GM18499 (cell line): ENCODE results near the gene LARP1.
A peak's percentile ranks its signal among the peaks of the same experiment; 100 is the strongest.
"Not testable (repeated sequence)": the region's sequence is repeated elsewhere in the genome, so short reads cannot be mapped to it uniquely, and the experiment has no call there.

Experiments used
- ATAC-seq: cut with Tn5 transposase; IDR thresholded peaks from one replicate; pipeline ENCODE4 v1.9.1; 2021; ENCODE audit warnings: moderate number of reproducible peaks; ENCODE audit not compliant: insufficient read depth, unreplicated experiment

Gene LARP1

GRCh38 chr5:154734370-154735248 lies 20.6 kb upstream of the LARP1 start:
- ATAC-seq: no peak

DNA sequence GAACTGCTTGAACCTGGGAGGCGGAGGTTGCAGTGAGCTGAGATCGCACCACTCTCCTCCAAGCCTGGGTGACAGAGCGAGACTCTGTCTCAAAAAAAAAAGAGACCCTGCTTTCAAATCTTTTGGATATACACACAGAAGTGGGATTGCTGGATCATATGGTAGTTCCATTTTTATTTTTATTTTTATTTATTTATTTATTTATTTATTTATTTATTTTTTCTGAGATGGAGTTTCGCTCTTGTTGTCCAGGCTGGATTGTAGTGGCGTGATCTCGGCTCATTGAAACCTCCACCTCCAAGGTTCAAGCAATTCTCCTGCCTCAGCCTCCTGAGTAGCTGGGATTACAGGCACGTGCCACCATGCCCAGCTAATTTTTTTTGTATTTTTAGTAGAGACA lies 19.8 kb upstream of the LARP1 start:
- not testable (repeated sequence) for ATAC-seq

DNA sequence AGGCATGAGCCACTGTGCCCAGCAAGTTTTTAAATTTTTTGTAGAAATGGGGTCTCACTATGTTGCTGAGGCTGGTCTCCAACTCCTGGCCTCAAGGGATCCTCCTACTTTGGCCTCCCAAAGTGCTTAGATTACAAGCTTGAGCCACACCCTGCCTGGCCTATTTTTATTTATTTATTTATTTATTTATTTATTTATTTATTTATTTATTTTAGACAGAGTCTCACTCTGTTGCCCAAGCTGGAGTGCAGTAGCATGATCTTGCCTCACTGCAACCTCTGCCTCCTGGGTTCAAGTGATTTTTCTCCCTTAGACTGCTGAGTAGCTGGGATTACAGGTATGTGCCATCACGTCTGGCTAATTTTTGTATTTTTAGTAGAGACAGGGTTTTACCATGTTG lies 18.8 kb upstream of the LARP1 start:
- ATAC-seq: not testable (repeated sequence)

- no peak for ATAC-seq
Measured at GRCh38 chr5:154737667-154738320, 17.4 kb upstream of the LARP1 start.

- ATAC-seq: no peak
Measured at GRCh38 chr5:154740483-154740882, 14.7 kb upstream of the LARP1 start.

- no peak for ATAC-seq
Measured at GRCh38 chr5:154740957-154741356, 14.2 kb upstream of the LARP1 start.

- ATAC-seq: no peak
Measured at GRCh38 chr5:154741415-154741814, 13.8 kb upstream of the LARP1 start.

DNA sequence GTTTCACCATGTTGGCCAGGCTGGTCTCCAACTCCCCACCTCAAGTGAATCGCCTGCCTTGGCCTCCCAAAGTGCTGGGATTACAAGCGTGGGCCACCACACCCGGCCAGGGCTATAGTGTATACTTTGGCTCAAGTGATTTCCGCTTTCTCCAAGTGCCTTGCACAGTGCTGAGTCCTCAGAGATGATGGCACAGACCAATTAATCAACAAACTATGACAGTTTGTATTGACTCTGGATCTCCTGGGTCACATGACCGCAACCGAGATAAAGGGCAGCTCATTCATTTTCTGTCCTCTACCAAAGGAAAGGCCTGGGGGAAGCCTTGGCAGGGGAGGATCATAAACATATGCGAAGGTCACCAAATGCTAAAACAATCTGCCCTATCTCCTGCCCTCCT lies 11.4 kb upstream of the LARP1 start:
- ATAC-seq: no peak

DNA sequence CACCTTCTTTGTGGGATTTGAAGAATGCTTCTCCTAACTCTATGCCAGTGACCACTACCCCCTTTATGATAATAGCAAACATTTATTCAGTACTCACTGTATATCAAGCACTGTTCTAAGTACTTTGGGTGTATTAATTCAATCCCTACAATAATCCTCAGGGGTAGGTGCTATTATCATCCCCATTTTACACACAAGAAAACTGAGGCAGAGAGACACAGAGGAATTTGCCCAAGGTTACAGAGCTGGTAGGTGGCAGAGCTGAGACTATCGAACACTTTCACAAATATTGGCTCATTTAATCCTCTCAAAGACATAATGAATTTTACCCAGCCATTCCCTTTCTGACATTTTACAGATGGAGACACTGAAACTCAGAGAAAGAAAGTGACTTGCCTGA lies 9.8 kb upstream of the LARP1 start:
- ATAC-seq: no peak

- ATAC-seq: no peak
Measured at GRCh38 chr5:154749491-154749890, 5.7 kb upstream of the LARP1 start.

DNA sequence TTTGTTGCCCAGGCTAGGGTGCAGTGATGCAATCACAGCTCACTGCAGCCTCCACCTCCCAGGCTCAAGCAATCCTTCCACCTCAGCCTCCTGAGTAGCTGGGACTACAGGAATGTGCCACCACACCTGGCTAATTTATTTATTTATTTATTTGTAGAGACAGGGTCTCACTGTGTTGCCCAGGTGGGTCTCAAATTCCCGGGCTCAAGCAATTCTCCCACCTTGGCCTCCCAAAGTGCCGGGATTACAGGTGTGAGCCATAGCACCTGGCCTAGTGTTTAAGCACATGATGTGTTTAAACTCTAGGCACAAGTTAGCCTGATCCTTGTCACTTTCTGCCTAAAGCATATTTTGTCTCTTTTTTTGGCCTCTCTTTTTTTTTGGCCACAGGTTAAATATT lies 4.5 kb upstream of the LARP1 start:
- ATAC-seq: not testable (repeated sequence)

- no peak for ATAC-seq
Measured at GRCh38 chr5:154751854-154752253, 3.3 kb upstream of the LARP1 start.

GRCh38 chr5:154753792-154754191 lies 1.4 kb upstream of the LARP1 start:
- no peak for ATAC-seq

DNA sequence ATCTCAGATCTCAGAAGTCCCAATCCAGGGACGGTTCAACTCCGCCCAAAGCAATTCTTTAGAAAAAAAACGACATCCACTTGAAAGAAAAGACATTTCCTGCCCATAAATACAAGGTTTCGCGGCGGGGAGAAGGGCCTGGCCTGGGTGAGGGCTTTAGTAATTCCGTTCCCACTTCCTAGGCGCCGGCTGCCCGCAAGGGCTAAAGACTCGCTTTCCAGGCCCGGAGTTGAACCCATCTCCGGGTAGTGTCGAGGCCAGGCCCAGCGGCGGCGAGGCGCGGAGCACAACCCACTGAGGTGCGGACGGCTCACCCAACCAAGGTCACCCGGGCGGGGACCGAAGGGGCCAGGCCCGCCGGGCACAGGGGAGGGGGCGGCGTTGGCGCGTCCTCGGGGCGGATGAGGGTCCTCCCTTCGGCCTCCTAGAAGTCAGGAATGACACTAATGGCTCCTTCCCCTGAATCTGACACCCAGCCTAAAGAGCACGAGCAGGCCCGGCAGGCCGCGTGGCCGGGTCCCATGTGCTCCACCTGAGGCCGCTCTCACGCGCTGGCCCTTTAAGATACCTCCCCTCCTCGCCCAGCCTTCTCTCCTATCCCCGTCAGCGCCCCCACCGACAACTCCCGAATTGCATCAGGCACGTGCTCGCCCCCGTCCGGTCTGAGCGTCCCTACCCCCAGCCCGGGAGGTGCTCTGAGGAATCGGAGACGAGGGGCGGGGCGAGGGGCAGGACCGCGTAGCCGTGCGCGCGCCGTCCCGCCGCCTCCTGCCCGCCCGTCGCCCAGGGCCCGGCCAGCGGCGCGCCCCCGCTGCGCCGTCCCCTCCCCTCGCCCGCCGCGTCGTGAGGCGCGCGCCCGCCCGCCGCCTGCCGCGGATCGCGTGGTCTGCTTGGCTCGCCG lies 467 bp upstream of the LARP1 start:
- peak; percentile 78 for ATAC-seq

DNA sequence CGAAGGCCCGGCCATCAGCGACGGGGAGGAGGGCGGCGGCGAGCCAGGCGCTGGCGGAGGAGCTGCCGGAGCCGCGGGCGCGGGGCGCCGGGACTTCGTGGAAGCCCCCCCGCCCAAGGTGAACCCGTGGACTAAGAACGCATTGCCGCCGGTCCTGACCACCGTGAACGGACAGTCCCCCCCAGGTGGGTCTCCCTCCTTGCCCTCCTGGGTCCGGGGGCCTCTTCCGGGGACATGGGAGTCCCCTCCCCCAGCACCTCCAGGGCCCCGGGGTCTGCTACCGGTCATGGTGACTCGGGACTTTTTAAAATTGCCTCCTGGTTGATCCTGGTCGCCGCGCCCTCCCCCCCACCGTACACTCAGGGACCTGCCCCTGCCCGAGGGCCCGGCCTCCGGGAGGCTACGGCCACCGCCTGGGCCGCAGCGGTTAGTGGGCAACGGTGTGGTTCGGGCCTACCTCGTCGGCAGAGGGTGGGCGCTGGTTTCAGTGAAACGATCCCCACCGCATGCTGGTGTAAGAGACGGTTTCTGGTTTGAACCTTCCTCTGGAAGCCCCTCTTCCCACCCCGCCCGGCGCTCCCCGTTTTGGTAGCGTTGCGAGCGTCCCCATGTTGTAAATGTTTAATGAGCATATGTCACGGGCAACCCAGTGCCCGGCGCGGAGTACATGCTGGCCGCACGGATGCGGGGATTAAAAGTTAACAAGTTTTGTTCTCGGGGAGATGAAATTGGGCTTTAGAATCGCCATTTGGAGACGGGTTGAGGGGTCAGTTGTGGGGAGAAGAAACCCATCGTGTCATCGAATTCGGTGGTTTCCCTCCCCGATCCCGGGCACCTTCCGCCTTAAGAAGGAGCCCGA lies 1.1 kb downstream of the LARP1 start:
- ATAC-seq: no peak

DNA sequence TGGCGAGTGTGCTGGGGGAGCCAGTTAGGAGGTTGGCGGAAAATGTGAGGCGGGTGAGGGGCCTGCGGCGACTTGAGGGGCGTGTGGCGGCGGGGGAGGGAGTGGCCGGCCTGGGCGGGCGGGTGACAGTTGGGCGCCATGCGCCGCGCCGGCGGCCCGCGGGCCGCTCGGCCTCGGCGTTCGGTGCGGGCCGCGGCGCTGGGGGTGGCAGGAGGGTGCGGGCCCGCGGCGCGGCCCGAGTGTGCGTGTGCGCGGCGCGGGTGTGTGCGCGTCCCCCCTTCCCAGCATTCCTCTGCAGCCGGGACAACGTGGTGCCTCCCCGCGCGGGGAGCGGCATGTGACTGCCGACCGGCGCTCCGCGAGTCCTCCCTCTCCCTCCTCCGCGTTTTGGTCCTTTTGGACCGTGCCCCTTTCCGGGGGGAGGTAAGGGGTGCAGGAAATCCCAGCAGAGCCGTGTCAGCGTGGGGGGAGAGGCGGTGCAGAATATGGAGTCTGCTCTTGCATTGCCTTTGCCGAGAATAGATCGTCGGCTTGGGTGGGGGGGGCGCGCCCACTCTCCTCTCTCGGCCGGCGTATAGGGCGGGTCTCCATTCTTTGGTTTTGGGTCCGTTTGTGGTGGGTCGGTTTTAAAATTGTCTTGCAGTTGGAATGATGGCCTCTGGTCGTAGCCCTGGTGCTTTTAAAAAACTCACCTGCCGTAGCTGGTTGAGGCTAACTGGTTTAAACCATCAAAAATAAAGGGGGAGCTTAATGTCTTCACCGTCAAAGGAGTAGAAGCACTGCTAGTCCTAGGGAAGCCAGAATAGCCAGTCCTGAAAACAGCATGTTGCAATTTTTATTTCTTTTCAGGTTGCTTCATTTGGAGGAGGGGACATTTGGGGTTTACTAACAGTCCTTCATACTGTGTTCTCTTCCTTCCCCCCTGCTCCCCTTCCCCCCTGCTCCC lies 2.0 kb downstream of the LARP1 start:
- ATAC-seq: no peak

GRCh38 chr5:154757814-154758406 lies 2.7 kb downstream of the LARP1 start:
- ATAC-seq: no peak

DNA sequence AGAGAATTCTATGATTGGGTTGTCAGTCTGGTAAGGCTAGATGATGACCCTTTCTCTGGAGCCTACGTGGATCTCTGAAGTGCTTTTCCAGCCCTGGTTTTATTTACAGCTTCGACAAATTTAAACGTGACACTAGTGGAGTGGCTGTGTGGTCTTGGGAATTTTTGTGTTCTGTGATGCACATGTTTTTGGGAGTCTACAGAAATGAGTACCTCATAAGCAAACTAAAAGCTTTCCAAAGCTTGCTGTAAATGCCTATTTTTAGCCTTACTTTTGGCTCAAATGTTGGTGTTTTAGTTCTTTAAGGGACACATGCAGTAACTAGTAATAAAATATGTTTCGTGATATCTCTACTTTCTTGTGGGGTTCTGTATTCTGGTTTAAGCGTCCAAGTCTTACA lies 3.3 kb downstream of the LARP1 start:
- no peak for ATAC-seq
